Bronchial epithelial cell (primary cell): ENCODE results near the gene OR10A3. TPM values are rescaled to one million over a fixed set of nuclear protein-coding genes. Genes with fewer than 3 reads are reported as not detected.

Experiments
- DNase-seq: peaks from one replicate; pipeline ENCODE4 v3.0.0-alpha.2; 2010; ENCODE audit warnings: low read depth
- FAIRE-seq: peaks from 2 replicates; lab custom pipeline; 2011; peaks lifted over from hg19 to GRCh38; lab: Jason Lieb, UNC
- H3K27me3 ChIP-seq: 2 replicates; pipeline ENCODE4 v1.5.1; 2011; ENCODE audit warnings: low read length; ENCODE audit not compliant: control insufficient read depth, insufficient read depth
- H3K36me3 ChIP-seq: 2 replicates; pipeline ENCODE4 v1.5.1; 2011; ENCODE audit warnings: low read length; ENCODE audit not compliant: control insufficient read depth, insufficient read depth
- H3K4me3 ChIP-seq: 2 replicates; pipeline ENCODE4 v1.5.1; 2011; ENCODE audit warnings: mild to moderate bottlenecking, low read depth, low read length, control low read depth
- total RNA-seq: library from RNA; depleted of rRNA; stranded (reverse); fragments of >200 nt; gene quantifications from 2 replicates; pipeline ENCODE4 v1.2.1, GENCODE V29; 2014
- TF ChIP-seq, protein P1 (sequence below): IDR thresholded peaks from 2 replicates; pipeline ENCODE4 v1.5.1; 2011; ENCODE audit warnings: mild to moderate bottlenecking, moderate library complexity, low read length, control low read depth, inconsistent platforms; ENCODE audit not compliant: insufficient read depth, severe bottlenecking

The OR10A3 gene
- total RNA-seq, 1 donor from 2014 or later: not detected

DNA sequence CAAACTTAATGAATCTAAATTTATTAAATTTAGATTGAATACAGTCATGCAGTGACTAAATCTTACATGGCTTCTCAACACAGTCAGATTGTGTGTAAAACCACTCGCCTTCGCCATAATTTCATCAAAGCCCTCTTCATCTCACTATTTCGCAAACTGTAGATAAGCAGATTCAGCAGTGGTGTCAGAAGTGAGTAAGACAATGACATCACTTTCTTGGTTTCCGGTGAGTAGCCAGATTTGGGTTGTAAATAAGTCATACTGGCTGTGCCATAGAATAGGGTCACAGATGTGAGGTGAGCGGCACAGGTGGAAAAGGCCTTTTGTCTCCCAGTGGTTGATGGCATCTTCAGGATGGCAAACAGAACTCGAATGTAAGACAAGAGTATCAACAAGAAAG is 13.9 kb downstream of the OR10A3 start:
- FAIRE-seq (no peak), DNase-seq (peak; percentile 90)
- Histone ChIP-seq H3K36me3 (no peaks in the 10 kb centered on the region), H3K4me3 (no peak overlapping the region), H3K27me3 (no peaks in the 10 kb centered on the region)
- TF ChIP-seq, protein P1, sequence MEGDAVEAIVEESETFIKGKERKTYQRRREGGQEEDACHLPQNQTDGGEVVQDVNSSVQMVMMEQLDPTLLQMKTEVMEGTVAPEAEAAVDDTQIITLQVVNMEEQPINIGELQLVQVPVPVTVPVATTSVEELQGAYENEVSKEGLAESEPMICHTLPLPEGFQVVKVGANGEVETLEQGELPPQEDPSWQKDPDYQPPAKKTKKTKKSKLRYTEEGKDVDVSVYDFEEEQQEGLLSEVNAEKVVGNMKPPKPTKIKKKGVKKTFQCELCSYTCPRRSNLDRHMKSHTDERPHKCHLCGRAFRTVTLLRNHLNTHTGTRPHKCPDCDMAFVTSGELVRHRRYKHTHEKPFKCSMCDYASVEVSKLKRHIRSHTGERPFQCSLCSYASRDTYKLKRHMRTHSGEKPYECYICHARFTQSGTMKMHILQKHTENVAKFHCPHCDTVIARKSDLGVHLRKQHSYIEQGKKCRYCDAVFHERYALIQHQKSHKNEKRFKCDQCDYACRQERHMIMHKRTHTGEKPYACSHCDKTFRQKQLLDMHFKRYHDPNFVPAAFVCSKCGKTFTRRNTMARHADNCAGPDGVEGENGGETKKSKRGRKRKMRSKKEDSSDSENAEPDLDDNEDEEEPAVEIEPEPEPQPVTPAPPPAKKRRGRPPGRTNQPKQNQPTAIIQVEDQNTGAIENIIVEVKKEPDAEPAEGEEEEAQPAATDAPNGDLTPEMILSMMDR: no peak

DNA sequence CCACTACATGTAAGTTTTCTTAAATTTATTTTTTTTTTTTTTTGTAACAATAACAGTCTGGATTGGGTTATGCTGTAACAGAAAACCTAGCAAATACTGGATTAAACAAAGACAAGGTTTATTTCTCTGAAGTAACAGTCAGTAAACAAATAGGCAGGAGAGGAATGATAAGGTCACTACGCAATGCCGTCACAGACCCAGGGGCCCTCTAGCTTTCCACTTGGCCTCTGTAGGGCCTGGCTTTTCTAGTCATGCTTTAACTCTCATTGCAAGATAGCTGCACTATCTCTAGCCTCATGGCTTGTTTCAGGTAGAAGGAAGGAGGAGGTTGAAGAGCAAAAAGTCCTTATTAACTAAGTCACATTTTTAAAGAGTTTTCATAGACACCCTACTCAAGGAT is 17.0 kb downstream of the OR10A3 start:
- TF ChIP-seq, protein P1: no peak
- Histone ChIP-seq H3K4me3 (no peak overlapping the region), H3K27me3 (no peaks in the 10 kb centered on the region), H3K36me3 (no peaks in the 10 kb centered on the region)
- FAIRE-seq (no peak), DNase-seq (no peak)

DNA sequence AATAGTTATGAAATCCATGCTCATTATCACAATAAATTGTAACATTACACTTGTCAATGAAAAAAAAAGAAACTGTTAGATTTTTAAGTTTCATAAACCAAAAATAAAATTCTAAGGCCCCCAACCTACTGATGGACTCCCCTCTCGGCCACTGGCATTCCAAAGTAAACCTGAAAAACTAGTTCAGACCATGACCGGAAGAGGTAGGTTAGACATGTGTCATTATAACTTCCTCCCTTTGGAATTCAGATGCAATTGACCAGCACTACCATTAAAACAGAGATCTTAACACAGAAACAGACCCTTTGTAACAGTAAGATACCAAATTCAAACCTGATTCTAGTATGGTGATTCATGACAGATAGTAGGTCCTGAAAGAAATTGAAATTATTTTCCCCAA is 23.4 kb downstream of the OR10A3 start:
- FAIRE-seq (no peak), DNase-seq (peak; percentile 34)
- TF ChIP-seq, protein P1: no peak
- Histone ChIP-seq H3K36me3 (no peaks in the 10 kb centered on the region), H3K4me3 (no peak overlapping the region), H3K27me3 (no peaks in the 10 kb centered on the region)

DNA sequence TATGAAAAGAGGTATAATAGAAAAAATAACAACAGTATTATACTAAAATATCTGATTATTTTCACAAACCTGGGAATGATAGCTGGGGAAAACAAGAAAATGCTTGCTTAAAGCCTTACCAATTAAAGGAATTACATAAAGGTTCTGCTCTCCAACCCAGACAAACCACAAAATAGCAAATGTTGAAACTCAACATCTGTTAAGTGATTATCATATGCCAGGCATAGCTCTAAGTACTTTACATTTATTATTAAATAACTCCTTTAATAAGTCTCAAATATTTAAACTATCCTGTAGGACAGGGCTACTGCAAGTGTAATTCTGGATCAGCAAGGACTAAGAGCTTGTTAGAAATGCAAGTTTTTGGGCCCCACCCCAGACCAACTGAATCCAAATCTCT is 30.5 kb downstream of the OR10A3 start:
- DNase-seq (no peak), FAIRE-seq (no peak)
- Histone ChIP-seq H3K27me3 (no peaks in the 10 kb centered on the region), H3K4me3 (no peak overlapping the region), H3K36me3 (no peaks in the 10 kb centered on the region)
- TF ChIP-seq, protein P1: no peak

DNA sequence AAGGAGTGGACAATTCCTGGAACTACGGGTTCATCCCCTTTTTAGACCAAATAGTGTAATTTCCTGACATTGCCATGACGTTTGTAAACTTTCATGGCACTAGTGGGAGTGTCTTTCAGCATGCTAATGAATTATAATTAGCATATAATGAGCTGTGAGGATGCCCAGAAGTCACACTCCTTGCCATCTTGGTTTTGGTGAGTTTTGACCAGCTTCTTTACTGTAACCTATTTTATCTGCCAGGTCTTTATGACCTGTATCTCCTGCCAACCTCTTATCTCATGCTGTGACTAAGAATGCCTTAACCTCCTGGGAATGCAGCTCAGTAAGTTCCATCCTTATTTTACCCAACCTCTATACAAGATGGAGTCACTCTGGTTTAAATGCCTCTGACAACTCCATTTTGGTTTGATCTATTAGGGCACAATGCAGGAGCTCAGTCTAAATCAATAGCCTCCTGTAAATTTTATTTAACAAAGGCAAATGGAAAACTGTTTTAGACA is 31.2 kb downstream of the OR10A3 start:
- Histone ChIP-seq H3K4me3 (no peak overlapping the region), H3K36me3 (no peaks in the 10 kb centered on the region), H3K27me3 (no peaks in the 10 kb centered on the region)
- FAIRE-seq: no peak
- peak; percentile 67 for DNase-seq
- TF ChIP-seq, protein P1: no peak
